ENCODE data around the gene RWDD1. TPM values are rescaled to one million over a fixed set of nuclear protein-coding genes. Genes with fewer than 3 reads are reported as not detected.

The RWDD1 gene
- 29.4 and 65.3 TPM in 2 replicates for total RNA-seq (2014; rRNA removed; shearing (Covaris generic); ENCODE audit: low replicate concordance)

- H3K9me2 ChIP-seq (replicated peaks; ENCODE audit: insufficient read depth, low read length), result no peaks in the 10 kb centered on the region
- peak; percentile 99 for DNase-seq
- H3K36me3 ChIP-seq (ENCODE audit: insufficient read depth, low read length), result peaks cover 12% of the 10 kb centered on the region
- H4K20me1 ChIP-seq (ENCODE audit: insufficient read depth, low read depth, low read length), result no peaks in the 10 kb centered on the region
- H3K79me2 ChIP-seq (ENCODE audit: low read length), result peaks cover 62% of the 10 kb centered on the region
- H3K9ac ChIP-seq (ENCODE audit: low read length), result peak within 1 kb of the TSS; percentile 85
- no peaks in the 10 kb centered on the region for H3K9me3 ChIP-seq (ENCODE audit: low read length)
- H2AFZ ChIP-seq (ENCODE audit: low read length), result peak within 1 kb of the TSS; percentile 74
- H3K4me3 ChIP-seq (ENCODE audit: low read length), result peak within 1 kb of the TSS; percentile 87
- no peaks in the 10 kb centered on the region for H3K27me3 ChIP-seq (ENCODE audit: low read length)
- H3K4me1 ChIP-seq (ENCODE audit: low read length), result peaks cover 34% of the 10 kb centered on the region
- H3K27ac ChIP-seq (ENCODE audit: low read length), result peak within 1 kb of the TSS; percentile 77
- peak within 1 kb of the TSS; percentile 94 for H3K4me2 ChIP-seq (ENCODE audit: low read depth, low read length, poor library complexity, severe bottlenecking)
These were observed at the start of gene RWDD1 for GRCh38 chr6:116570856-116571682. RWDD1 (plus strand) TSS chr6:116571504; CDS start chr6:116571583, 79 bp downstream.

GRCh38 chr6:116522896-116523295 is 48.4 kb upstream of the RWDD1 start:
- no peaks in the 10 kb centered on the region for H3K36me3 ChIP-seq (ENCODE audit: insufficient read depth, low read length)
- no peak overlapping the region for H3K9ac ChIP-seq (ENCODE audit: low read length)
- no peaks in the 10 kb centered on the region for H3K9me2 ChIP-seq (replicated peaks; ENCODE audit: insufficient read depth, low read length)
- no peak for DNase-seq
- no peaks in the 10 kb centered on the region for H3K9me3 ChIP-seq (ENCODE audit: low read length)
- H3K4me1 ChIP-seq (ENCODE audit: low read length), result no peaks in the 10 kb centered on the region
- no peaks in the 10 kb centered on the region for H4K20me1 ChIP-seq (ENCODE audit: insufficient read depth, low read depth, low read length)
- no peaks in the 10 kb centered on the region for H3K79me2 ChIP-seq (ENCODE audit: low read length)
- no peak overlapping the region for H3K4me3 ChIP-seq (ENCODE audit: low read length)
- H3K27ac ChIP-seq (ENCODE audit: low read length), result no peak overlapping the region
- H2AFZ ChIP-seq (ENCODE audit: low read length), result no peak overlapping the region
- no peaks in the 10 kb centered on the region for H3K27me3 ChIP-seq (ENCODE audit: low read length)
- no peak overlapping the region for H3K4me2 ChIP-seq (ENCODE audit: low read depth, low read length, poor library complexity, severe bottlenecking)

- Histone ChIP-seq H3K4me2 (ENCODE audit: low read depth, low read length, poor library complexity, severe bottlenecking) (no peak overlapping the region), H3K9me2 (replicated peaks; ENCODE audit: insufficient read depth, low read length) (no peaks in the 10 kb centered on the region), H3K9ac (ENCODE audit: low read length) (no peak overlapping the region), H3K4me1 (ENCODE audit: low read length) (no peaks in the 10 kb centered on the region), H2AFZ (ENCODE audit: low read length) (no peak overlapping the region), H3K36me3 (ENCODE audit: insufficient read depth, low read length) (no peaks in the 10 kb centered on the region), H4K20me1 (ENCODE audit: insufficient read depth, low read depth, low read length) (no peaks in the 10 kb centered on the region), H3K27me3 (ENCODE audit: low read length) (no peaks in the 10 kb centered on the region), H3K79me2 (ENCODE audit: low read length) (no peaks in the 10 kb centered on the region), H3K27ac (ENCODE audit: low read length) (no peak overlapping the region), H3K9me3 (ENCODE audit: low read length) (no peaks in the 10 kb centered on the region), H3K4me3 (ENCODE audit: low read length) (no peak overlapping the region)
- no peak for DNase-seq
These were observed 47.1 kb upstream of the RWDD1 start for GRCh38 chr6:116524236-116524635.

- no peak overlapping the region for H2AFZ ChIP-seq (ENCODE audit: low read length)
- H3K9me3 ChIP-seq (ENCODE audit: low read length), result no peaks in the 10 kb centered on the region
- no peak overlapping the region for H3K27ac ChIP-seq (ENCODE audit: low read length)
- no peak overlapping the region for H3K4me2 ChIP-seq (ENCODE audit: low read depth, low read length, poor library complexity, severe bottlenecking)
- no peak overlapping the region for H3K9ac ChIP-seq (ENCODE audit: low read length)
- no peaks in the 10 kb centered on the region for H3K36me3 ChIP-seq (ENCODE audit: insufficient read depth, low read length)
- no peaks in the 10 kb centered on the region for H3K27me3 ChIP-seq (ENCODE audit: low read length)
- no peak overlapping the region for H3K4me3 ChIP-seq (ENCODE audit: low read length)
- no peaks in the 10 kb centered on the region for H3K4me1 ChIP-seq (ENCODE audit: low read length)
- H3K9me2 ChIP-seq (replicated peaks; ENCODE audit: insufficient read depth, low read length), result no peaks in the 10 kb centered on the region
- no peak for DNase-seq
- no peaks in the 10 kb centered on the region for H4K20me1 ChIP-seq (ENCODE audit: insufficient read depth, low read depth, low read length)
- no peaks in the 10 kb centered on the region for H3K79me2 ChIP-seq (ENCODE audit: low read length)
These were observed 43.2 kb upstream of the RWDD1 start for GRCh38 chr6:116528133-116528532.

- Histone ChIP-seq H3K9me2 (replicated peaks; ENCODE audit: insufficient read depth, low read length) (no peaks in the 10 kb centered on the region), H3K79me2 (ENCODE audit: low read length) (no peaks in the 10 kb centered on the region), H3K4me1 (ENCODE audit: low read length) (no peaks in the 10 kb centered on the region), H3K9me3 (ENCODE audit: low read length) (no peaks in the 10 kb centered on the region), H3K4me3 (ENCODE audit: low read length) (no peak overlapping the region), H3K4me2 (ENCODE audit: low read depth, low read length, poor library complexity, severe bottlenecking) (no peak overlapping the region), H3K36me3 (ENCODE audit: insufficient read depth, low read length) (no peaks in the 10 kb centered on the region), H3K9ac (ENCODE audit: low read length) (no peak overlapping the region), H3K27me3 (ENCODE audit: low read length) (no peaks in the 10 kb centered on the region), H4K20me1 (ENCODE audit: insufficient read depth, low read depth, low read length) (no peaks in the 10 kb centered on the region), H2AFZ (ENCODE audit: low read length) (no peak overlapping the region), H3K27ac (ENCODE audit: low read length) (no peak overlapping the region)
- DNase-seq, result no peak
These were observed 42.5 kb upstream of the RWDD1 start for GRCh38 chr6:116528780-116529179.

GRCh38 chr6:116529466-116530290 is 41.6 kb upstream of the RWDD1 start:
- H2AFZ ChIP-seq (ENCODE audit: low read length), result no peak overlapping the region
- no peaks in the 10 kb centered on the region for H3K4me1 ChIP-seq (ENCODE audit: low read length)
- H3K4me2 ChIP-seq (ENCODE audit: low read depth, low read length, poor library complexity, severe bottlenecking), result no peak overlapping the region
- no peaks in the 10 kb centered on the region for H3K36me3 ChIP-seq (ENCODE audit: insufficient read depth, low read length)
- no peak overlapping the region for H3K9ac ChIP-seq (ENCODE audit: low read length)
- H3K27me3 ChIP-seq (ENCODE audit: low read length), result no peaks in the 10 kb centered on the region
- no peaks in the 10 kb centered on the region for H3K9me3 ChIP-seq (ENCODE audit: low read length)
- H3K79me2 ChIP-seq (ENCODE audit: low read length), result no peaks in the 10 kb centered on the region
- H3K27ac ChIP-seq (ENCODE audit: low read length), result no peak overlapping the region
- no peaks in the 10 kb centered on the region for H4K20me1 ChIP-seq (ENCODE audit: insufficient read depth, low read depth, low read length)
- DNase-seq, result no peak
- H3K4me3 ChIP-seq (ENCODE audit: low read length), result no peak overlapping the region
- no peaks in the 10 kb centered on the region for H3K9me2 ChIP-seq (replicated peaks; ENCODE audit: insufficient read depth, low read length)

GRCh38 chr6:116530436-116530835 is 40.9 kb upstream of the RWDD1 start:
- no peak overlapping the region for H2AFZ ChIP-seq (ENCODE audit: low read length)
- no peaks in the 10 kb centered on the region for H3K27me3 ChIP-seq (ENCODE audit: low read length)
- DNase-seq, result no peak
- H3K27ac ChIP-seq (ENCODE audit: low read length), result no peak overlapping the region
- H4K20me1 ChIP-seq (ENCODE audit: insufficient read depth, low read depth, low read length), result no peaks in the 10 kb centered on the region
- H3K9me3 ChIP-seq (ENCODE audit: low read length), result no peaks in the 10 kb centered on the region
- H3K4me2 ChIP-seq (ENCODE audit: low read depth, low read length, poor library complexity, severe bottlenecking), result no peak overlapping the region
- no peak overlapping the region for H3K9ac ChIP-seq (ENCODE audit: low read length)
- no peaks in the 10 kb centered on the region for H3K9me2 ChIP-seq (replicated peaks; ENCODE audit: insufficient read depth, low read length)
- H3K79me2 ChIP-seq (ENCODE audit: low read length), result no peaks in the 10 kb centered on the region
- H3K4me1 ChIP-seq (ENCODE audit: low read length), result no peaks in the 10 kb centered on the region
- no peaks in the 10 kb centered on the region for H3K36me3 ChIP-seq (ENCODE audit: insufficient read depth, low read length)
- no peak overlapping the region for H3K4me3 ChIP-seq (ENCODE audit: low read length)
